ENCODE measurements around the gene MLXIPL. TPM values are rescaled to one million over a fixed set of nuclear protein-coding genes. Genes with fewer than 3 reads are reported as not detected.
"Not testable (repeated sequence)": the region's sequence is repeated elsewhere in the genome, so short reads cannot be mapped to it uniquely, and the experiment has no call there.

The MLXIPL gene
- polyA plus RNA-seq, 1 donor: 195 TPM

- Histone ChIP-seq H3K27ac (ENCODE audit: low read length) (no peak overlapping the region), H3K4me3 (ENCODE audit: low read length) (no peak overlapping the region), H3K9me3 (ENCODE audit: control insufficient read depth, low read depth, low read length) (peaks cover 4% of the 10 kb centered on the region), H3K4me1 (ENCODE audit: control insufficient read depth, insufficient read depth, low read length) (peaks cover 12% of the 10 kb centered on the region), H3K27me3 (ENCODE audit: control insufficient read depth, insufficient read depth, low read length) (peaks cover 29% of the 10 kb centered on the region), H3K36me3 (ENCODE audit: control insufficient read depth, insufficient read depth, low read length) (no peaks in the 10 kb centered on the region)
- WGBS (ENCODE audit: insufficient coverage, low lambda C conversion rate): 100% methylated on average over 3 of the region's 11 CpGs
- no peak for DNase-seq
Measured at GRCh38 chr7:73625276-73625675, 954 bp upstream of the MLXIPL start.

- no peaks in the 10 kb centered on the region for H3K36me3 ChIP-seq (ENCODE audit: control insufficient read depth, insufficient read depth, low read length)
- H3K9me3 ChIP-seq (ENCODE audit: control insufficient read depth, low read depth, low read length): peaks cover 4% of the 10 kb centered on the region
- peaks cover 12% of the 10 kb centered on the region for H3K4me1 ChIP-seq (ENCODE audit: control insufficient read depth, insufficient read depth, low read length)
- WGBS (ENCODE audit: insufficient coverage, low lambda C conversion rate): no CpG with 5 or more reads among the region's 9 CpGs
- no peak overlapping the region for H3K27ac ChIP-seq (ENCODE audit: low read length)
- H3K27me3 ChIP-seq (ENCODE audit: control insufficient read depth, insufficient read depth, low read length): peaks cover 29% of the 10 kb centered on the region
- no peak for DNase-seq
- H3K4me3 ChIP-seq (ENCODE audit: low read length): no peak overlapping the region
Measured at GRCh38 chr7:73624669-73625001, 313 bp upstream of the MLXIPL start.

- Histone ChIP-seq H3K9me3 (ENCODE audit: control insufficient read depth, low read depth, low read length) (peaks cover 4% of the 10 kb centered on the region), H3K27me3 (ENCODE audit: control insufficient read depth, insufficient read depth, low read length) (peaks cover 29% of the 10 kb centered on the region), H3K36me3 (ENCODE audit: control insufficient read depth, insufficient read depth, low read length) (peaks cover 3% of the 10 kb centered on the region), H3K27ac (ENCODE audit: low read length) (peak overlapping the region; percentile 67), H3K4me1 (ENCODE audit: control insufficient read depth, insufficient read depth, low read length) (peaks cover 12% of the 10 kb centered on the region), H3K4me3 (ENCODE audit: low read length) (peak overlapping the region; percentile 65)
- WGBS (ENCODE audit: insufficient coverage, low lambda C conversion rate): 10% methylated on average over 2 of the region's 58 CpGs
- peak; percentile 34 to 77 for DNase-seq
Measured at GRCh38 chr7:73622909-73623797, 1.2 kb downstream of the MLXIPL start.

- peaks cover 4% of the 10 kb centered on the region for H3K9me3 ChIP-seq (ENCODE audit: control insufficient read depth, low read depth, low read length)
- H3K4me3 ChIP-seq (ENCODE audit: low read length): peak overlapping the region; percentile 65
- DNase-seq: no peak
- H3K27me3 ChIP-seq (ENCODE audit: control insufficient read depth, insufficient read depth, low read length): peaks cover 29% of the 10 kb centered on the region
- H3K36me3 ChIP-seq (ENCODE audit: control insufficient read depth, insufficient read depth, low read length): peaks cover 4% of the 10 kb centered on the region
- peaks cover 12% of the 10 kb centered on the region for H3K4me1 ChIP-seq (ENCODE audit: control insufficient read depth, insufficient read depth, low read length)
- WGBS (ENCODE audit: insufficient coverage, low lambda C conversion rate): no CpG with 5 or more reads among the region's 2 CpGs
- no peak overlapping the region for H3K27ac ChIP-seq (ENCODE audit: low read length)
Measured at GRCh38 chr7:73622527-73622908, 1.8 kb downstream of the MLXIPL start.

GRCh38 chr7:73621168-73622063, 2.9 kb downstream of the MLXIPL start:
- WGBS (ENCODE audit: insufficient coverage, low lambda C conversion rate): 67% methylated on average over 1 of the region's 7 CpGs

GRCh38 chr7:73619394-73619793, 4.9 kb downstream of the MLXIPL start:
- not testable (repeated sequence) for DNase-seq; H3K9me3 ChIP-seq (ENCODE audit: control insufficient read depth, low read depth, low read length); H3K27ac ChIP-seq (ENCODE audit: low read length); H3K4me3 ChIP-seq (ENCODE audit: low read length)
- Histone ChIP-seq H3K27me3 (ENCODE audit: control insufficient read depth, insufficient read depth, low read length) (peaks cover 17% of the 10 kb centered on the region), H3K36me3 (ENCODE audit: control insufficient read depth, insufficient read depth, low read length) (peaks cover 15% of the 10 kb centered on the region), H3K4me1 (ENCODE audit: control insufficient read depth, insufficient read depth, low read length) (peaks cover 16% of the 10 kb centered on the region)
- WGBS (ENCODE audit: insufficient coverage, low lambda C conversion rate): no CpG with 5 or more reads among the region's 11 CpGs

More at GRCh38 chr7:73621168-73622063, 2.9 kb downstream of the MLXIPL start:
- Histone ChIP-seq H3K27ac (ENCODE audit: low read length) (no peak overlapping the region), H3K9me3 (ENCODE audit: control insufficient read depth, low read depth, low read length) (peaks cover 4% of the 10 kb centered on the region), H3K36me3 (ENCODE audit: control insufficient read depth, insufficient read depth, low read length) (peaks cover 8% of the 10 kb centered on the region), H3K27me3 (ENCODE audit: control insufficient read depth, insufficient read depth, low read length) (peaks cover 28% of the 10 kb centered on the region), H3K4me3 (ENCODE audit: low read length) (no peak overlapping the region), H3K4me1 (ENCODE audit: control insufficient read depth, insufficient read depth, low read length) (peaks cover 12% of the 10 kb centered on the region)
- no peak for DNase-seq

GRCh38 chr7:73618538-73618937, 5.8 kb downstream of the MLXIPL start:
- DNase-seq: peak in 1 of 2 donors; percentile 30
- H3K27ac ChIP-seq (ENCODE audit: low read length): no peak overlapping the region
- H3K9me3 ChIP-seq (ENCODE audit: control insufficient read depth, low read depth, low read length): peaks cover 4% of the 10 kb centered on the region
- H3K4me1 ChIP-seq (ENCODE audit: control insufficient read depth, insufficient read depth, low read length): peaks cover 24% of the 10 kb centered on the region
- H3K36me3 ChIP-seq (ENCODE audit: control insufficient read depth, insufficient read depth, low read length): peaks cover 17% of the 10 kb centered on the region
- no CpG with 5 or more reads among the region's 4 CpGs for WGBS (ENCODE audit: insufficient coverage, low lambda C conversion rate)
- H3K27me3 ChIP-seq (ENCODE audit: control insufficient read depth, insufficient read depth, low read length): peaks cover 10% of the 10 kb centered on the region
- H3K4me3 ChIP-seq (ENCODE audit: low read length): no peak overlapping the region

- WGBS (ENCODE audit: insufficient coverage, low lambda C conversion rate): no CpG with 5 or more reads among the region's 9 CpGs
- H3K4me3 ChIP-seq (ENCODE audit: low read length); DNase-seq; H3K9me3 ChIP-seq (ENCODE audit: control insufficient read depth, low read depth, low read length); H3K27me3 ChIP-seq (ENCODE audit: control insufficient read depth, insufficient read depth, low read length); H3K27ac ChIP-seq (ENCODE audit: low read length): not testable (repeated sequence)
- Histone ChIP-seq H3K36me3 (ENCODE audit: control insufficient read depth, insufficient read depth, low read length) (peaks cover 17% of the 10 kb centered on the region), H3K4me1 (ENCODE audit: control insufficient read depth, insufficient read depth, low read length) (peaks cover 27% of the 10 kb centered on the region)
Measured at GRCh38 chr7:73617520-73617919, 6.8 kb downstream of the MLXIPL start.

GRCh38 chr7:73615886-73616285, 8.4 kb downstream of the MLXIPL start:
- H3K4me1 ChIP-seq (ENCODE audit: control insufficient read depth, insufficient read depth, low read length): peaks cover 30% of the 10 kb centered on the region
- no peak for DNase-seq
- H3K36me3 ChIP-seq (ENCODE audit: control insufficient read depth, insufficient read depth, low read length): peaks cover 19% of the 10 kb centered on the region
- H3K27ac ChIP-seq (ENCODE audit: low read length): no peak overlapping the region
- H3K27me3 ChIP-seq (ENCODE audit: control insufficient read depth, insufficient read depth, low read length): no peaks in the 10 kb centered on the region
- no peaks in the 10 kb centered on the region for H3K9me3 ChIP-seq (ENCODE audit: control insufficient read depth, low read depth, low read length)
- WGBS (ENCODE audit: insufficient coverage, low lambda C conversion rate): no CpG with 5 or more reads among the region's 4 CpGs
- no peak overlapping the region for H3K4me3 ChIP-seq (ENCODE audit: low read length)

- H3K27ac ChIP-seq (ENCODE audit: low read length); H3K4me3 ChIP-seq (ENCODE audit: low read length); H3K9me3 ChIP-seq (ENCODE audit: control insufficient read depth, low read depth, low read length); DNase-seq; H3K27me3 ChIP-seq (ENCODE audit: control insufficient read depth, insufficient read depth, low read length): not testable (repeated sequence)
- peaks cover 30% of the 10 kb centered on the region for H3K4me1 ChIP-seq (ENCODE audit: control insufficient read depth, insufficient read depth, low read length)
- peaks cover 23% of the 10 kb centered on the region for H3K36me3 ChIP-seq (ENCODE audit: control insufficient read depth, insufficient read depth, low read length)
- no CpG with 5 or more reads among the region's 10 CpGs for WGBS (ENCODE audit: insufficient coverage, low lambda C conversion rate)
Measured at GRCh38 chr7:73614937-73615336, 9.4 kb downstream of the MLXIPL start.
